HG03439 (cell line): ENCODE data around the gene UGT1A7.

Experiments used
- ATAC-seq: cut with Tn5 transposase; IDR thresholded peaks from one replicate; pipeline ENCODE4 v1.9.1; 2021; ENCODE audit warnings: mild to moderate bottlenecking, moderate library complexity; ENCODE audit not compliant: unreplicated experiment

The UGT1A7 gene

GRCh38 chr2:233758141-233758540, 76.4 kb downstream of the UGT1A7 start:
- no peak for ATAC-seq

- ATAC-seq: no peak
Observed at GRCh38 chr2:233758849-233759248, 77.1 kb downstream of the UGT1A7 start.

- ATAC-seq: no peak
Observed at GRCh38 chr2:233760043-233760442, 78.3 kb downstream of the UGT1A7 start, which contains the start of gene UGT1A1. TSS of gene UGT1A1 (plus strand) at chr2:233760270. CDS start at chr2:233760288, 18 bp downstream.

- ATAC-seq: no peak
Observed at GRCh38 chr2:233761040-233761769, 79.5 kb downstream of the UGT1A7 start.

- ATAC-seq: no peak
Observed at GRCh38 chr2:233764264-233764663, 82.6 kb downstream of the UGT1A7 start.

GRCh38 chr2:233764761-233765160, 83.1 kb downstream of the UGT1A7 start:
- no peak for ATAC-seq

GRCh38 chr2:233766416-233766815, 84.7 kb downstream of the UGT1A7 start:
- no peak for ATAC-seq

GRCh38 chr2:233768076-233768475, 86.4 kb downstream of the UGT1A7 start:
- no peak for ATAC-seq

GRCh38 chr2:233769260-233769659, 87.6 kb downstream of the UGT1A7 start:
- ATAC-seq: no peak

GRCh38 chr2:233772153-233772552, 90.5 kb downstream of the UGT1A7 start:
- ATAC-seq: no peak

GRCh38 chr2:233772583-233772982, 90.9 kb downstream of the UGT1A7 start:
- no peak for ATAC-seq

GRCh38 chr2:233773854-233774253, 92.2 kb downstream of the UGT1A7 start:
- no peak for ATAC-seq

GRCh38 chr2:233775414-233775813, 93.7 kb downstream of the UGT1A7 start:
- no peak for ATAC-seq

GRCh38 chr2:233778030-233778429, 96.3 kb downstream of the UGT1A7 start, which contains the start of gene MROH2A:
TSS of gene MROH2A (plus strand) at chr2:233778330. CDS start at chr2:233779359, 1,029 bp downstream.
- no peak for ATAC-seq

- no peak for ATAC-seq
Observed at GRCh38 chr2:233779722-233780121, 98.0 kb downstream of the UGT1A7 start.

- ATAC-seq: no peak
Observed at GRCh38 chr2:233780771-233781170, 99.1 kb downstream of the UGT1A7 start.

- no peak for ATAC-seq
Observed at GRCh38 chr2:233789554-233789953, 107.9 kb downstream of the UGT1A7 start.

- ATAC-seq: no peak
Observed at GRCh38 chr2:233791151-233791882, 109.6 kb downstream of the UGT1A7 start.

- ATAC-seq: no peak
Observed at GRCh38 chr2:233791883-233792329, 110.2 kb downstream of the UGT1A7 start.

- no peak for ATAC-seq
Observed at GRCh38 chr2:233792720-233793119, 111.0 kb downstream of the UGT1A7 start.

- no peak for ATAC-seq
Observed at GRCh38 chr2:233793465-233794127, 111.9 kb downstream of the UGT1A7 start.
